Measurements from ENCODE around the gene SYDE1. TPM values are rescaled to one million over a fixed set of nuclear protein-coding genes. Genes with fewer than 3 reads are reported as not detected.

SYDE1 gene
- total and polyA plus RNA-seq, 12 donors, result 9.4 to 17.1 (median 12.8) TPM

- Histone ChIP-seq H3K9me3 (no peaks in the 10 kb centered on the region), H3K27ac (peak overlapping the region in 9 of 10 donors; percentile 89 to 98 (median 94)), H3K27me3 (no peaks in the 10 kb centered on the region), H3K4me1 (peaks cover 0 to 33% (median 22%) of the 10 kb centered on the region in 9 donors), H3K4me3 (peak overlapping the region in 9 of 10 donors; percentile 49 to 88 (median 69)), H3K36me3 (peaks cover 0 to 22% (median 13%) of the 10 kb centered on the region in 9 donors)
- ATAC-seq (no peak), DNase-seq (no peak)
- intact Hi-C loops (cut with DNase I), result no loop called here
- WGBS, 2 donors, result 71 to 77% methylated on average over 2 of the region's 2 CpGs
- no peak for TF ChIP-seq CTCF (IDR thresholded peaks at IDR 0.05)
These were observed 19.1 kb downstream of the SYDE1 start for GRCh38 chr19:15126131-15126910.

GRCh38 chr19:15128162-15128770 is 21.1 kb downstream of the SYDE1 start:
- 75 to 79% methylated on average over 6 of the region's 6 CpGs for WGBS, 2 donors
- no peak overlapping the region for H3K4me3 ChIP-seq
- peaks cover 0 to 3% (median 0%) of the 10 kb centered on the region in 9 donors for H3K36me3 ChIP-seq
- no peak overlapping the region for H3K27ac ChIP-seq
- peaks cover 0 to 24% (median 17%) of the 10 kb centered on the region in 9 donors for H3K4me1 ChIP-seq
- no peak for ATAC-seq
- intact Hi-C loops (cut with DNase I), result no loop called here
- no peaks in the 10 kb centered on the region for H3K27me3 ChIP-seq
- DNase-seq, result no peak
- H3K9me3 ChIP-seq, result no peaks in the 10 kb centered on the region
- TF ChIP-seq CTCF (IDR thresholded peaks at IDR 0.05), result no peak

GRCh38 chr19:15129856-15130585 is 22.8 kb downstream of the SYDE1 start:
- TF ChIP-seq CTCF (IDR thresholded peaks at IDR 0.05), result no peak
- H3K27ac ChIP-seq, result no peak overlapping the region
- WGBS, 2 donors, result 72 to 78% methylated on average over 16 of the region's 16 CpGs
- peaks cover 0 to 8% (median 6%) of the 10 kb centered on the region in 9 donors for H3K4me1 ChIP-seq
- DNase-seq, result no peak
- intact Hi-C loops (cut with DNase I), result loop anchor here in 1 of 10 donors (1.0 kb wide), 1 partner anchor 24 kb away; no protein-coding TSS in a partner anchor
- H3K27me3 ChIP-seq, result no peaks in the 10 kb centered on the region
- H3K9me3 ChIP-seq, result no peaks in the 10 kb centered on the region
- ATAC-seq, result no peak
- no peaks in the 10 kb centered on the region for H3K36me3 ChIP-seq
- no peak overlapping the region for H3K4me3 ChIP-seq
